ENCODE measurements around the gene CALD1. TPM values are rescaled to one million over a fixed set of nuclear protein-coding genes. Genes with fewer than 3 reads are reported as not detected.

CALD1 gene
- total RNA-seq, 4 donors from 2014 or later: 1,513 to 2,575 (median 1,808) TPM

- no peak for ATAC-seq
- H3K9me3 ChIP-seq: no peaks in the 10 kb centered on the region
- H3K4me1 ChIP-seq: peaks cover 8 to 44% (median 24%) of the 10 kb centered on the region in 3 donors
- WGBS, 2 donors (ENCODE audit: low coverage in 1 of 2): 80% methylated on average over 3 to 6 of the region's 6 CpGs
- no peaks in the 10 kb centered on the region for H3K27me3 ChIP-seq
- H3K36me3 ChIP-seq: no peaks in the 10 kb centered on the region
- TF ChIP-seq EP300 (IDR thresholded peaks at IDR 0.05) (no peak), CTCF (IDR thresholded peaks at IDR 0.05) (no peak), POLR2AphosphoS5 (IDR thresholded peaks at IDR 0.05) (no peak), POLR2A (IDR thresholded peaks at IDR 0.05) (no peak)
- H3K4me3 ChIP-seq: no peak overlapping the region
- no peak overlapping the region for H3K27ac ChIP-seq
These were observed 46.7 kb upstream of the CALD1 start for GRCh38 chr7:134732728-134733127.

- Histone ChIP-seq H3K27ac (no peak overlapping the region), H3K4me3 (no peak overlapping the region), H3K27me3 (no peaks in the 10 kb centered on the region), H3K36me3 (no peaks in the 10 kb centered on the region), H3K9me3 (no peaks in the 10 kb centered on the region), H3K4me1 (peaks cover 0 to 16% (median 3%) of the 10 kb centered on the region in 3 donors)
- TF ChIP-seq POLR2A (IDR thresholded peaks at IDR 0.05) (no peak), CTCF (IDR thresholded peaks at IDR 0.05) (no peak), EP300 (IDR thresholded peaks at IDR 0.05) (no peak), POLR2AphosphoS5 (IDR thresholded peaks at IDR 0.05) (no peak)
- WGBS, 2 donors (ENCODE audit: low coverage in 1 of 2): 90 to 92% methylated on average over 2 of the region's 2 CpGs
- no peak for ATAC-seq
These were observed 43.1 kb upstream of the CALD1 start for GRCh38 chr7:134736381-134736780.

- TF ChIP-seq CTCF (IDR thresholded peaks at IDR 0.05): no peak
- TF ChIP-seq POLR2AphosphoS5 (IDR thresholded peaks at IDR 0.05): no peak
- TF ChIP-seq POLR2A (IDR thresholded peaks at IDR 0.05): no peak
- TF ChIP-seq EP300 (IDR thresholded peaks at IDR 0.05): no peak
- Histone ChIP-seq H3K27me3 (no peaks in the 10 kb centered on the region), H3K9me3 (no peaks in the 10 kb centered on the region), H3K4me1 (peaks cover 4 to 16% (median 4%) of the 10 kb centered on the region in 3 donors), H3K36me3 (no peaks in the 10 kb centered on the region), H3K4me3 (no peak overlapping the region), H3K27ac (peak overlapping the region in 3 of 4 donors; percentile 5 to 50 (median 35))
- WGBS, 2 donors (ENCODE audit: low coverage in 1 of 2): 54 to 84% methylated on average over 7 of the region's 7 CpGs
- peak; percentile 72 for ATAC-seq
These were observed 41.7 kb upstream of the CALD1 start for GRCh38 chr7:134737566-134738345.

- TF ChIP-seq CTCF (IDR thresholded peaks at IDR 0.05): no peak
- no peak for TF ChIP-seq EP300 (IDR thresholded peaks at IDR 0.05)
- no peak for TF ChIP-seq POLR2A (IDR thresholded peaks at IDR 0.05)
- no peak for TF ChIP-seq POLR2AphosphoS5 (IDR thresholded peaks at IDR 0.05)
- Histone ChIP-seq H3K27me3 (no peaks in the 10 kb centered on the region), H3K4me1 (peaks cover 4 to 29% (median 4%) of the 10 kb centered on the region in 3 donors), H3K4me3 (no peak overlapping the region), H3K36me3 (no peaks in the 10 kb centered on the region), H3K9me3 (no peaks in the 10 kb centered on the region), H3K27ac (no peak overlapping the region)
- no peak for ATAC-seq
- WGBS, 2 donors (ENCODE audit: low coverage in 1 of 2): 79 to 83% methylated on average over 3 of the region's 3 CpGs
These were observed 40.1 kb upstream of the CALD1 start for GRCh38 chr7:134739362-134739761.

GRCh38 chr7:134740376-134740775 lies 39.1 kb upstream of the CALD1 start:
- Histone ChIP-seq H3K4me3 (no peak overlapping the region), H3K4me1 (peaks cover 4 to 39% (median 7%) of the 10 kb centered on the region in 3 donors), H3K27ac (no peak overlapping the region), H3K27me3 (no peaks in the 10 kb centered on the region), H3K9me3 (no peaks in the 10 kb centered on the region), H3K36me3 (no peaks in the 10 kb centered on the region)
- 22 to 39% methylated on average over 4 of the region's 4 CpGs for whole genome bisulfite sequencing, 2 donors (ENCODE audit: low coverage in 1 of 2)
- TF ChIP-seq POLR2A (IDR thresholded peaks at IDR 0.05) (no peak), CTCF (IDR thresholded peaks at IDR 0.05) (no peak), POLR2AphosphoS5 (IDR thresholded peaks at IDR 0.05) (no peak), EP300 (IDR thresholded peaks at IDR 0.05) (no peak)
- ATAC-seq: no peak
